GM18511 (cell line): ENCODE data around the gene ATCAY.
"Not testable (repeated sequence)": the region's sequence is repeated elsewhere in the genome, so short reads cannot be mapped to it uniquely, and the experiment has no call there.

Source experiments
- ATAC-seq: cut with Tn5 transposase; IDR thresholded peaks from one replicate; pipeline ENCODE4 v1.9.1; 2021; ENCODE audit warnings: mild to moderate bottlenecking, moderate library complexity; ENCODE audit not compliant: unreplicated experiment

Gene ATCAY

GRCh38 chr19:3944018-3944721, 63.7 kb downstream of the ATCAY start:
- ATAC-seq = no peak

GRCh38 chr19:3945838-3946237, 65.4 kb downstream of the ATCAY start:
- ATAC-seq = no peak

GRCh38 chr19:3947316-3947933, 66.9 kb downstream of the ATCAY start:
- not testable (repeated sequence) for ATAC-seq

- no peak for ATAC-seq
Measured at GRCh38 chr19:3949294-3949693, 68.8 kb downstream of the ATCAY start.

GRCh38 chr19:3949997-3950859, 69.7 kb downstream of the ATCAY start:
- no peak for ATAC-seq

GRCh38 chr19:3950871-3951861, 70.7 kb downstream of the ATCAY start:
- ATAC-seq = no peak

GRCh38 chr19:3952755-3953276, 72.3 kb downstream of the ATCAY start:
- ATAC-seq = not testable (repeated sequence)

- ATAC-seq = no peak
Measured at GRCh38 chr19:3954107-3954506, 73.6 kb downstream of the ATCAY start.

GRCh38 chr19:3955276-3955675, 74.8 kb downstream of the ATCAY start:
- ATAC-seq = not testable (repeated sequence)

- ATAC-seq = no peak
Measured at GRCh38 chr19:3955688-3956087, 75.2 kb downstream of the ATCAY start.

GRCh38 chr19:3958836-3959765, 78.6 kb downstream of the ATCAY start:
- no peak for ATAC-seq

- ATAC-seq = no peak
Measured at GRCh38 chr19:3959766-3960131, 79.3 kb downstream of the ATCAY start.

- no peak for ATAC-seq
Measured at GRCh38 chr19:3961007-3961406, 80.5 kb downstream of the ATCAY start.

GRCh38 chr19:3963458-3964255, 83.2 kb downstream of the ATCAY start:
- ATAC-seq = no peak

- no peak for ATAC-seq
Measured at GRCh38 chr19:3964256-3965194, 84.0 kb downstream of the ATCAY start.

- ATAC-seq = no peak
Measured at GRCh38 chr19:3966051-3967017, 85.8 kb downstream of the ATCAY start.
